ENCODE data around the gene NXNL1. TPM values are rescaled to one million over a fixed set of nuclear protein-coding genes. Genes with fewer than 3 reads are reported as not detected.

Gene NXNL1
- total RNA-seq, 2 experiments from 2014 or later = not detected

- peaks cover 28% of the 10 kb centered on the region for H3K36me3 Mint-ChIP-seq (ENCODE audit: low read depth)
- CTCF ChIA-PET = interaction anchor here (1.0 to 1.4 kb wide), 6 partner anchors 11 to 90 kb away, joined by 3 to 7 read pairs (median 4); partner anchors contain the start of gene MVB12A
- peak overlapping the region; percentile 94 for H3K27ac Mint-ChIP-seq
- no peaks in the 10 kb centered on the region for H3K9me3 Mint-ChIP-seq
- intact Hi-C loops (cut with micrococcal nuclease) = loop anchor here (10.0 kb wide), 1 partner anchor 331 kb away; the partner anchor contains the start of genes HAUS8 and MYO9B
- H3K4me3 Mint-ChIP-seq = peak overlapping the region; percentile 80
- H3K27me3 Mint-ChIP-seq (ENCODE audit: low read depth) = no peaks in the 10 kb centered on the region
- no peak for DNase-seq
- peaks cover 33% of the 10 kb centered on the region for H3K4me1 Mint-ChIP-seq (ENCODE audit: low read depth)
Observed at GRCh38 chr19:17406046-17406886, 54.5 kb downstream of the NXNL1 start.

Other genes starting within 250 kb of the NXNL1 start
- gene USE1, start 245.6 kb downstream of the NXNL1 start, total RNA-seq = 10 to 100 TPM; 24.7 to 25.3 TPM
- gene OCEL1, start 234.7 kb downstream of the NXNL1 start, total RNA-seq = 1 to 10 TPM; 8.7 to 9.3 TPM
- 1 to 10 TPM; 5.3 to 6.0 TPM for gene NR2F6, start 215.0 kb downstream of the NXNL1 start, total RNA-seq
- under 1 TPM in 1 of 2 experiments, not detected in 1; 0.20 TPM for gene USHBP1, start 196.2 kb downstream of the NXNL1 start, total RNA-seq
- 100 to 1,000 TPM; 108 to 109 TPM for gene BABAM1, start 193.5 kb downstream of the NXNL1 start, total RNA-seq
- 1 to 10 TPM; 8.6 to 8.8 TPM for gene ANKLE1, start 179.0 kb downstream of the NXNL1 start, total RNA-seq
- 1 to 10 TPM; 4.1 to 4.4 TPM for gene ABHD8, start 157.5 kb downstream of the NXNL1 start, total RNA-seq
- 10 to 100 TPM; 84.2 to 92.2 TPM for gene MRPL34, start 155.1 kb downstream of the NXNL1 start, total RNA-seq
- gene DDA1, start 151.4 kb downstream of the NXNL1 start, total RNA-seq = 10 to 100 TPM; 26.2 to 28.6 TPM
- 1 to 10 TPM; 3.4 to 3.8 TPM for gene ANO8, start 126.1 kb downstream of the NXNL1 start, total RNA-seq
- gene GTPBP3, start 123.4 kb downstream of the NXNL1 start, total RNA-seq = 10 to 100 TPM; 36.8 to 45.7 TPM
- not detected for gene PLVAP, start 83.6 kb downstream of the NXNL1 start, total RNA-seq
- under 1 TPM; 0.83 to 0.89 TPM for gene CCDC194, start 66.7 kb downstream of the NXNL1 start, total RNA-seq
- 100 to 1,000 TPM; 117 to 121 TPM for gene BST2, start 55.3 kb downstream of the NXNL1 start, total RNA-seq
- gene MVB12A, start 40.9 kb downstream of the NXNL1 start, total RNA-seq = 10 to 100 TPM; 29.3 to 32.1 TPM
- not detected for gene TMEM221, start 12.3 kb downstream of the NXNL1 start, total RNA-seq
- gene SLC27A1, start 9.6 kb upstream of the NXNL1 start, total RNA-seq = 1 to 10 TPM; 1.2 to 1.7 TPM
- 10 to 100 TPM; 54.5 to 58.0 TPM for gene PGLS, start 50.7 kb upstream of the NXNL1 start, total RNA-seq
- 10 to 100 TPM; 36.8 to 37.3 TPM for gene COLGALT1, start 94.7 kb upstream of the NXNL1 start, total RNA-seq
- under 1 TPM in 1 of 2 experiments, not detected in 1; 0.12 TPM for gene UNC13A, start 227.4 kb upstream of the NXNL1 start, total RNA-seq

All from activated naive CD4-positive, alpha-beta T cell treated with anti-CD3 and anti-CD28 coated beads for 36 hours (primary cell).